ENCODE measurements around the gene LAMC1. TPM values are rescaled to one million over a fixed set of nuclear protein-coding genes. Genes with fewer than 3 reads are reported as not detected.

Gene LAMC1
- total RNA-seq, 1 donor from 2014 or later: 164 TPM

DNA sequence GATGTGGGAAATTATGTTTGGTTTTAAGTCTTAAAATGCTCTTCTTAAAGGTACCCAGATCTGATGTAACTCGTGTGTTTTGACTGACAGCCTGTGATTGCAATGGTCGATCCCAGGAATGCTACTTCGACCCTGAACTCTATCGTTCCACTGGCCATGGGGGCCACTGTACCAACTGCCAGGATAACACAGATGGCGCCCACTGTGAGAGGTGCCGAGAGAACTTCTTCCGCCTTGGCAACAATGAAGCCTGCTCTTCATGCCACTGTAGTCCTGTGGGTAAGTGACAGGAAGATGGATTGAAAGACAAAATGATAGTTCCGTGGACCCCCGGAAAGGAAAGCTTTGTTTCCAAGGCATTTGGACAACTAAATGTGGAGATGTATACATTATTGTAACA lies 91.2 kb downstream of the LAMC1 start:
- H3K4me1 Mint-ChIP-seq: no peaks in the 10 kb centered on the region
- H3K27me3 Mint-ChIP-seq (ENCODE audit: low read depth): no peaks in the 10 kb centered on the region
- H3K27ac Mint-ChIP-seq: no peak overlapping the region
- H3K9me3 Mint-ChIP-seq: no peaks in the 10 kb centered on the region
- no peak for DNase-seq (ENCODE audit: low spot score in 2 of 2, unreplicated experiment in 2 of 2)
- no peak overlapping the region for H3K4me3 Mint-ChIP-seq
- peaks cover 50% of the 10 kb centered on the region for H3K36me3 Mint-ChIP-seq
- TF ChIP-seq, protein P1, sequence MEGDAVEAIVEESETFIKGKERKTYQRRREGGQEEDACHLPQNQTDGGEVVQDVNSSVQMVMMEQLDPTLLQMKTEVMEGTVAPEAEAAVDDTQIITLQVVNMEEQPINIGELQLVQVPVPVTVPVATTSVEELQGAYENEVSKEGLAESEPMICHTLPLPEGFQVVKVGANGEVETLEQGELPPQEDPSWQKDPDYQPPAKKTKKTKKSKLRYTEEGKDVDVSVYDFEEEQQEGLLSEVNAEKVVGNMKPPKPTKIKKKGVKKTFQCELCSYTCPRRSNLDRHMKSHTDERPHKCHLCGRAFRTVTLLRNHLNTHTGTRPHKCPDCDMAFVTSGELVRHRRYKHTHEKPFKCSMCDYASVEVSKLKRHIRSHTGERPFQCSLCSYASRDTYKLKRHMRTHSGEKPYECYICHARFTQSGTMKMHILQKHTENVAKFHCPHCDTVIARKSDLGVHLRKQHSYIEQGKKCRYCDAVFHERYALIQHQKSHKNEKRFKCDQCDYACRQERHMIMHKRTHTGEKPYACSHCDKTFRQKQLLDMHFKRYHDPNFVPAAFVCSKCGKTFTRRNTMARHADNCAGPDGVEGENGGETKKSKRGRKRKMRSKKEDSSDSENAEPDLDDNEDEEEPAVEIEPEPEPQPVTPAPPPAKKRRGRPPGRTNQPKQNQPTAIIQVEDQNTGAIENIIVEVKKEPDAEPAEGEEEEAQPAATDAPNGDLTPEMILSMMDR (IDR thresholded peaks at IDR 0.05; ENCODE audit: unreplicated experiment): no peak

DNA sequence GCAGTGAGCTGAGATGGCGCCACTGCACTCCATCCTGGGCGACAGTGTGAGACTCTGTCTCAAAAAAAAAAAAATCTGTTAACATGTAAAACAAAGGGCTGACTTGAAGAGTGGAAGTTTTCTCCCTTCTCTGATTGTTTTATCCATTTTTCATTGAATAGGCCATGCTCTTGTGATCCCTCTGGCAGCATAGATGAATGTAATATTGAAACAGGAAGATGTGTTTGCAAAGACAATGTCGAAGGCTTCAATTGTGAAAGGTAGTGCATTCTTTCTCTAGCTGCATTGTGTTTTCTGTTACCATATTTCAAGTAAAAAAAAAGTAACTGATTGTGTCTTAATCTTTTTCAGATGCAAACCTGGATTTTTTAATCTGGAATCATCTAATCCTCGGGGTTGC lies 93.2 kb downstream of the LAMC1 start:
- Mint-ChIP-seq H3K27ac (no peak overlapping the region), H3K4me3 (no peak overlapping the region), H3K9me3 (no peaks in the 10 kb centered on the region), H3K36me3 (peaks cover 48% of the 10 kb centered on the region), H3K4me1 (no peaks in the 10 kb centered on the region), H3K27me3 (ENCODE audit: low read depth) (no peaks in the 10 kb centered on the region)
- DNase-seq (ENCODE audit: low spot score in 2 of 2, unreplicated experiment in 2 of 2): no peak
- TF ChIP-seq, protein P1 (IDR thresholded peaks at IDR 0.05; ENCODE audit: unreplicated experiment): no peak

DNA sequence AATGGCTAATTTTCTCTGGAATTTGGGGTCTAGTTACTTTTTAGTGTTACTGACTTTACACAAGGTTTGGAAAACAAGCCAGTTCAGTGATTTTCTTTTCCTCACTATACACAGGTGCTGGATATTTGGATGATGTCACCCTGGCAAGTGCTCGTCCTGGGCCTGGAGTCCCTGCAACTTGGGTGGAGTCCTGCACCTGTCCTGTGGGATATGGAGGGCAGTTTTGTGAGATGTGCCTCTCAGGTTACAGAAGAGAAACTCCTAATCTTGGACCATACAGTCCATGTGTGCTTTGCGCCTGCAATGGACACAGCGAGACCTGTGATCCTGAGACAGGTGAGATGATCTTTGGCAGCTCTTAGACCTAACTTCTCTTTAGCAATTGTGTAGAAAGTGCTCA lies 98.4 kb downstream of the LAMC1 start:
- H3K36me3 Mint-ChIP-seq: peaks cover 46% of the 10 kb centered on the region
- H3K4me3 Mint-ChIP-seq: no peak overlapping the region
- no peaks in the 10 kb centered on the region for H3K27me3 Mint-ChIP-seq (ENCODE audit: low read depth)
- H3K4me1 Mint-ChIP-seq: no peaks in the 10 kb centered on the region
- DNase-seq (ENCODE audit: low spot score in 2 of 2, unreplicated experiment in 2 of 2): no peak
- no peaks in the 10 kb centered on the region for H3K9me3 Mint-ChIP-seq
- TF ChIP-seq, protein P1 (IDR thresholded peaks at IDR 0.05; ENCODE audit: unreplicated experiment): no peak
- H3K27ac Mint-ChIP-seq: no peak overlapping the region

DNA sequence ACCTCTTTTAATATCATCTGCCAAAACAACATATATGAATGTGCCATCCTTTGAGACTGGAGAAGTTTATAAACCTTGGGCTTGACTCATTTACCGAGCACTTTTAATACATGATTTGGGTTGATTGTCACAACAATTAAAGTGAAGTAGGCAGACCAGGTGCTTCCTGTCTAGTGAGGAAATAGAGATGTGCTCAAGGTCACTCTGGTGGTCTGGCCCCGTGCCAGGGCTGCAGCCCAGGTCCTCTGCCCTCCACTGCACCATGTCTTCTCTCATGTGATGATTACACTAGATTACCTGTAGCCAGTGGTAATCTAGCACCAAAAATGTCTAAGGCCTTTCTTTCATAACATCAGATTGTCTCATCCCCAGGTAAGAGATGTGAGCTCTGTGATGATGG lies 101.0 kb downstream of the LAMC1 start:
- Mint-ChIP-seq H3K4me3 (no peak overlapping the region), H3K9me3 (no peaks in the 10 kb centered on the region), H3K27ac (no peak overlapping the region), H3K36me3 (peaks cover 46% of the 10 kb centered on the region), H3K27me3 (ENCODE audit: low read depth) (no peaks in the 10 kb centered on the region), H3K4me1 (no peaks in the 10 kb centered on the region)
- DNase-seq (ENCODE audit: low spot score in 2 of 2, unreplicated experiment in 2 of 2): no peak
- TF ChIP-seq, protein P1 (IDR thresholded peaks at IDR 0.05; ENCODE audit: unreplicated experiment): no peak

DNA sequence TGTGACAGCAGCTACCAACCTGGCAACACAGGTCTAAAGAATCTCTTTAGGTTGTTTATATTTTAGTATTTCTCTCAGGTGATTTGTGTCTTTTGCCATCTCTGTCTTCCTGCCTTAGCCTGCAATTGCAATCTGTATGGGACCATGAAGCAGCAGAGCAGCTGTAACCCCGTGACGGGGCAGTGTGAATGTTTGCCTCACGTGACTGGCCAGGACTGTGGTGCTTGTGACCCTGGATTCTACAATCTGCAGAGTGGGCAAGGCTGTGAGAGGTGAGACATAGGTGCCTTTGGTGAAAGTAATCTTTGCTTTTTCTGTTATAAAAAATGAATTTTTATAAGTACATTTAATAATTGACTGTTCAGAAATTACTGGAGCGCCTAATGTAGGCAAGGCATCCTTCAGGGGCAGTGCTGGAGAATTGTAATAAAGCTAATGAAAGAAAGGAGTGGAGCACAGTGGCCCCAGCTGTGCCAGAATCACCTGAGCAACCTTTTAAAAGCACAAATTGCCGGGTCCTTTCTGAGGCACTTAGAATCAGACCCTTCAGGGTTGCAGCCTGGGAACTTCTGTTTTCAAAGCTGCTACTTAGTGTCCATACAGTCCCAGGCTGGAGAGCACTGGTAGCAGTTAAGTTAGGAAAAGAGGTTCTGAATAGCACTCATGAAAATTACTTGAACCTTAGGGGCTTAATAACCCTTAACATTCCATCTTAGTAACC lies 102.2 kb downstream of the LAMC1 start:
- no peaks in the 10 kb centered on the region for H3K9me3 Mint-ChIP-seq
- TF ChIP-seq, protein P1 (IDR thresholded peaks at IDR 0.05; ENCODE audit: unreplicated experiment): no peak
- no peaks in the 10 kb centered on the region for H3K4me1 Mint-ChIP-seq
- H3K36me3 Mint-ChIP-seq: peaks cover 47% of the 10 kb centered on the region
- H3K27ac Mint-ChIP-seq: no peak overlapping the region
- DNase-seq (ENCODE audit: low spot score in 2 of 2, unreplicated experiment in 2 of 2): no peak
- H3K27me3 Mint-ChIP-seq (ENCODE audit: low read depth): no peaks in the 10 kb centered on the region
- no peak overlapping the region for H3K4me3 Mint-ChIP-seq
